MM.1S (cell line): ENCODE results near the gene RNF114.
"Not testable (repeated sequence)": the region's sequence is repeated elsewhere in the genome, so short reads cannot be mapped to it uniquely, and the experiment has no call there.

ENCODE experiments used
- DNase-seq: peaks from one replicate; pipeline ENCODE4 v3.0.0-alpha.2; 2015
- H2AFZ ChIP-seq: fragments of 300-600 bp; sonication (generic); 2 replicates; pipeline ENCODE4 v1.6.0; 2016; ENCODE audit warnings: antibody characterized with exemption, low read length
- H3F3A ChIP-seq: fragments of 300-600 bp; sonication (generic); 2 replicates; pipeline ENCODE4 v1.6.1; 2016; ENCODE audit warnings: mild to moderate bottlenecking, antibody characterized with exemption, low read length, moderate library complexity, mixed read lengths; ENCODE audit not compliant: insufficient read depth
- H3K27ac ChIP-seq: fragments of 300-600 bp; sonication (generic); 2 replicates; pipeline ENCODE4 v1.5.1; 2016; ENCODE audit warnings: mild to moderate bottlenecking, low read length
- H3K27me3 ChIP-seq: fragments of 300-600 bp; sonication (generic); replicated peaks from 2 replicates; pipeline ENCODE4 v1.6.0; 2016; ENCODE audit warnings: low read length; ENCODE audit not compliant: insufficient read depth
- H3K36me3 ChIP-seq: fragments of 300-600 bp; sonication (generic); replicated peaks from 2 replicates; pipeline ENCODE4 v1.6.1; 2016; ENCODE audit warnings: mild to moderate bottlenecking, low read length, mixed read lengths; ENCODE audit not compliant: insufficient read depth
- H3K4me1 ChIP-seq: fragments of 300-600 bp; sonication (generic); 2 replicates; pipeline ENCODE4 v1.6.1; 2016; ENCODE audit warnings: low read length, mixed read lengths
- H3K4me2 ChIP-seq: fragments of 300-600 bp; sonication (generic); 2 replicates; pipeline ENCODE4 v1.6.0; 2016; ENCODE audit warnings: low read depth, low read length
- H3K4me3 ChIP-seq: fragments of 300-600 bp; sonication (generic); 2 replicates; pipeline ENCODE4 v1.5.1; 2016; ENCODE audit warnings: low read length, mixed read lengths
- H3K79me2 ChIP-seq: fragments of 300-600 bp; sonication (generic); 2 replicates; pipeline ENCODE4 v1.6.1; 2016; ENCODE audit warnings: mixed run types, low read length, mixed read lengths
- H3K9ac ChIP-seq: fragments of 300-600 bp; sonication (generic); 2 replicates; pipeline ENCODE4 v1.6.1; 2016; ENCODE audit warnings: low read length, mixed read lengths
- H3K9me2 ChIP-seq: fragments of 300-600 bp; sonication (generic); replicated peaks from 2 replicates; pipeline ENCODE4 v1.6.1; 2016; ENCODE audit warnings: mild to moderate bottlenecking, low read length, mixed read lengths; ENCODE audit not compliant: insufficient read depth
- H3K9me3 ChIP-seq: fragments of 300-600 bp; sonication (generic); replicated peaks from 2 replicates; pipeline ENCODE4 v1.6.1; 2016; ENCODE audit warnings: mild to moderate bottlenecking, low read length, mixed read lengths; ENCODE audit not compliant: insufficient read depth
- H4K20me1 ChIP-seq: fragments of 300-600 bp; sonication (generic); 2 replicates; pipeline ENCODE4 v1.6.1; 2016; ENCODE audit warnings: mild to moderate bottlenecking, low read length, moderate library complexity, mixed read lengths; ENCODE audit not compliant: insufficient read depth
- EZH2 ChIP-seq: fragments of 300-600 bp; sonication (generic); optimal IDR thresholded peaks from 2 replicates; pipeline ENCODE3; 2017; ENCODE audit warnings: low read depth, mild to moderate bottlenecking, antibody characterized with exemption, low read length, mixed read lengths
- EZH2phosphoT487 ChIP-seq: fragments of 300-600 bp; sonication (generic); IDR thresholded peaks from 2 replicates; pipeline ENCODE4 v1.6.1; 2018; ENCODE audit warnings: antibody characterized with exemption, low read length
- TF ChIP-seq, protein P1 (sequence below): fragments of 300-600 bp; sonication (generic); IDR thresholded peaks from 2 replicates; pipeline ENCODE4 v1.5.1; 2016; ENCODE audit warnings: antibody characterized with exemption, low read length, mixed read lengths

RNF114 gene

DNA sequence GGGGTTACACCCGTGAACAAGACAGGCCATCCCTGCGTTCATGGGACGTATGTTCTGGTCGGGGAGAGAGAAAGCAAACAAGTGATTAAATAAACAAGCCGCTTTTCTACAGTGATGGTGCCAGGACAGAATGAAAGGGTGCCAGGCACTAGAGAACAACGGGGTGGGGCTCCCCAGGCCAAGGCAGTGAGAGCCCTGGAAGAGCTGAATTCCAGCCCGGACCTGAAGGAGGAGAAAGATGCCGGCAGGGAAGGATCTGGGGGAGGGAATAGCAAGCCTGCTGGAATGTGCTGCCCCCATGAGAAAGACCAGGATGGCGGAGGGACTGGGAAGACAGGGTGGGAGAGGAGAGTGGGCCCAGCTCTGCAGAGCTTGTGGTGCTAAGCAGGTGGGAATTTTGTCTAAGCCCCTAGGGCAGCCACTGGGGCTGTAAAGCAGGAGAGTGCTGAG, 54.1 kb downstream of the RNF114 start:
- Histone ChIP-seq H3K9me2 (no peaks in the 10 kb centered on the region), H2AFZ (no peak overlapping the region), H3K27me3 (no peaks in the 10 kb centered on the region), H3K79me2 (no peaks in the 10 kb centered on the region), H3K27ac (no peak overlapping the region), H3K4me3 (no peak overlapping the region), H3K36me3 (no peaks in the 10 kb centered on the region), H4K20me1 (no peaks in the 10 kb centered on the region), H3K9me3 (no peaks in the 10 kb centered on the region), H3K9ac (no peak overlapping the region), H3F3A (no peaks in the 10 kb centered on the region), H3K4me1 (no peaks in the 10 kb centered on the region), H3K4me2 (no peak overlapping the region)
- no peak for TF ChIP-seq EZH2
- TF ChIP-seq EZH2phosphoT487, result no peak
- TF ChIP-seq, protein P1, sequence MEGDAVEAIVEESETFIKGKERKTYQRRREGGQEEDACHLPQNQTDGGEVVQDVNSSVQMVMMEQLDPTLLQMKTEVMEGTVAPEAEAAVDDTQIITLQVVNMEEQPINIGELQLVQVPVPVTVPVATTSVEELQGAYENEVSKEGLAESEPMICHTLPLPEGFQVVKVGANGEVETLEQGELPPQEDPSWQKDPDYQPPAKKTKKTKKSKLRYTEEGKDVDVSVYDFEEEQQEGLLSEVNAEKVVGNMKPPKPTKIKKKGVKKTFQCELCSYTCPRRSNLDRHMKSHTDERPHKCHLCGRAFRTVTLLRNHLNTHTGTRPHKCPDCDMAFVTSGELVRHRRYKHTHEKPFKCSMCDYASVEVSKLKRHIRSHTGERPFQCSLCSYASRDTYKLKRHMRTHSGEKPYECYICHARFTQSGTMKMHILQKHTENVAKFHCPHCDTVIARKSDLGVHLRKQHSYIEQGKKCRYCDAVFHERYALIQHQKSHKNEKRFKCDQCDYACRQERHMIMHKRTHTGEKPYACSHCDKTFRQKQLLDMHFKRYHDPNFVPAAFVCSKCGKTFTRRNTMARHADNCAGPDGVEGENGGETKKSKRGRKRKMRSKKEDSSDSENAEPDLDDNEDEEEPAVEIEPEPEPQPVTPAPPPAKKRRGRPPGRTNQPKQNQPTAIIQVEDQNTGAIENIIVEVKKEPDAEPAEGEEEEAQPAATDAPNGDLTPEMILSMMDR, result no peak
- no peak for DNase-seq

GRCh38 chr20:49993301-49993751, 57.1 kb downstream of the RNF114 start:
- Histone ChIP-seq H3K36me3 (no peaks in the 10 kb centered on the region), H3K4me1 (no peaks in the 10 kb centered on the region), H3K9me3 (no peaks in the 10 kb centered on the region), H4K20me1 (no peaks in the 10 kb centered on the region), H3K27ac (no peak overlapping the region), H3K27me3 (no peaks in the 10 kb centered on the region), H3F3A (no peaks in the 10 kb centered on the region), H2AFZ (no peak overlapping the region), H3K9ac (no peak overlapping the region), H3K79me2 (no peaks in the 10 kb centered on the region), H3K4me3 (no peak overlapping the region), H3K9me2 (no peaks in the 10 kb centered on the region), H3K4me2 (no peak overlapping the region)
- TF ChIP-seq, protein P1, result no peak
- TF ChIP-seq EZH2 (no peak), EZH2phosphoT487 (no peak)
- DNase-seq, result no peak

DNA sequence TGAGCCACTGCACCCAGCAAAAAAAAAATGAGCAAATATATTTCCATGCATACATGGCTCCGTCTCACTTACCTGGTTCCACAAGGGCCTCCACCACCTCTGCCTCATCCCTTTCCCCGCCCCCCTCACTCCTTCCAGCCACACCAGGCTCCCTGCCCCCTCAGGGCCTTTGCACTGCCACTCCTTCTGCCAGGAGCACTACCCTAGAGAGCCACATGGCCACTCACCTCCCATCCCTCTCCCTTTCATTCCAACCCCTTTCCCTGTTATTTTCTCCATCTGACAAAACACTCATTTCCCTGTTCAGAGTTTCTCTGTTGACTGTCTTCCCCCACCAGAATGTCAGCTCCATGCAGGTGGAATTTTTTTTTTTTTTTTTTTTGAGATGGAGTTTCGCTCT, 59.4 kb downstream of the RNF114 start:
- no peaks in the 10 kb centered on the region for H3K36me3 ChIP-seq
- H3K4me3 ChIP-seq, result no peak overlapping the region
- DNase-seq, result no peak
- H2AFZ ChIP-seq, result no peak overlapping the region
- H3K79me2 ChIP-seq, result no peaks in the 10 kb centered on the region
- no peak overlapping the region for H3K27ac ChIP-seq
- no peaks in the 10 kb centered on the region for H4K20me1 ChIP-seq
- H3K9ac ChIP-seq, result no peak overlapping the region
- no peaks in the 10 kb centered on the region for H3F3A ChIP-seq
- no peaks in the 10 kb centered on the region for H3K27me3 ChIP-seq
- no peaks in the 10 kb centered on the region for H3K9me3 ChIP-seq
- no peak for TF ChIP-seq EZH2phosphoT487
- no peak for TF ChIP-seq EZH2
- TF ChIP-seq, protein P1, result no peak
- no peak overlapping the region for H3K4me2 ChIP-seq
- H3K4me1 ChIP-seq, result no peaks in the 10 kb centered on the region
- no peaks in the 10 kb centered on the region for H3K9me2 ChIP-seq

DNA sequence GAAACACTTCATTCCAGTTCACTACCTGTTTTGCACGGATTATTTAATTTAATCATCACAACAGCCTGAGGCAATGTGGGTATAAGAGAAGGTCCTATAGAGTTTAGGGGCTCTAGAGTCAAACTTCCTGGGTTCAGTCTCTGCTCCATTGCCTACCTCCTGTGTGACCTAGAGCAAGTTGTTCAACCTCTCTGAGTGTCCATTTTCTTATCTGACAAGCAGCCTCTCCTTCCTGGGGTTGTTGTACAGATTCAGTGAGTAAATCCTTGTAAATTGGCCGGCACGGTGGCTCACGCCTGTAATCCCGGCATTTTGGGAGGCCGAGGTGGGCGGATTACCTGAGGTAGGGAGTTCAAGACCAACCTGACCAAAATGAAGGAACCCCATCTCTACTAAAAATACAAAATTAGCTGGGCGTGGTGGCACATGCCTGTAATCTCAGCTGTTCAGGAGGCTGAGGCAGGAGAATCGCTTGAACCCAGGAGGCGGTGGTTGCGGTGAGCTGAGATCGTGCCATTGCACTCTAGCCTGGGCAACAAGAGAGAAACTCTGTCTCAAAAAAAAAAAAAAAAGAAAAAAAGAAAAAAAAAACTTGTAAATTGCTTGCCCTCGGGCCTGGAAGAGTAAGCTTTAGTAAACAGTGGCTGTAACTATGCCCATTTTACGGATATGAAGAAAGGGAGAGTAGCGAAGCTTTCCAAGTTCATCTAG, 62.4 kb downstream of the RNF114 start:
- not testable (repeated sequence) for H3K79me2 ChIP-seq, H2AFZ ChIP-seq, H4K20me1 ChIP-seq, H3K4me2 ChIP-seq, DNase-seq, H3K4me1 ChIP-seq, H3F3A ChIP-seq, H3K9ac ChIP-seq, H3K27ac ChIP-seq, H3K36me3 ChIP-seq, H3K27me3 ChIP-seq, H3K9me2 ChIP-seq, H3K4me3 ChIP-seq, H3K9me3 ChIP-seq
